Measurements from ENCODE around the gene BICRAL. TPM values are rescaled to one million over a fixed set of nuclear protein-coding genes. Genes with fewer than 3 reads are reported as not detected.

Gene BICRAL
- total and polyA plus RNA-seq, 9 of the 15 experiments (the other 6 are each of a cell fraction or from before 2014, with no cell fraction given), result 1.2 to 11.9 (median 5.6) TPM

GRCh38 chr6:42745640-42746462, 36.0 kb upstream of the BICRAL start, which contains the start of gene TBCC (continued):
- TF ChIP-seq E2F4 (CRISPR knock-in tag; IDR thresholded peaks at IDR 0.05; ENCODE audit: low read depth) (peak; percentile 76), ZKSCAN3 (CRISPR knock-in tag; IDR thresholded peaks at IDR 0.05) (no peak), ZNF717 (CRISPR knock-in tag; IDR thresholded peaks at IDR 0.05) (no peak), KDM4B (IDR thresholded peaks at IDR 0.05; ENCODE audit: borderline replicate concordance in 2 of 2, low read depth in 1 of 2) (peak in 1 of 2 experiments; percentile 86; a peak in 2 of 4 replicates), KLF6 (CRISPR knock-in tag; IDR thresholded peaks at IDR 0.05; ENCODE audit: borderline replicate concordance) (no peak), ASH1L (IDR thresholded peaks at IDR 0.05; ENCODE audit: borderline replicate concordance, low read depth, partially characterized antibody) (peak; percentile 63), TCF15 (CRISPR knock-in tag; IDR thresholded peaks at IDR 0.05) (no peak), KLF1 (tag; IDR thresholded peaks at IDR 0.05) (no peak), CEBPB (tag; IDR thresholded peaks at IDR 0.05) (no peak), ZKSCAN8 (CRISPR knock-in tag; IDR thresholded peaks at IDR 0.05) (no peak), HNRNPH1 (optimal IDR thresholded peaks at IDR 0.05; ENCODE audit: low read depth, low read length) (no peak), ZSCAN32 (CRISPR knock-in tag; IDR thresholded peaks at IDR 0.05) (no peak), ARID1B (IDR thresholded peaks at IDR 0.05) (no peak), C11orf30 (IDR thresholded peaks at IDR 0.05; ENCODE audit: low read depth) (peak; percentile 92), NFE2L1 (tag; IDR thresholded peaks at IDR 0.05; ENCODE audit: borderline replicate concordance, low read depth) (no peak), ADNP (tag; IDR thresholded peaks at IDR 0.05) (no peak), NRF1 (conservative IDR thresholded peaks at IDR 0.05 in 1 of 2, IDR thresholded peaks at IDR 0.05 in 1 of 2) (no peak), EP300 (IDR thresholded peaks at IDR 0.05; ENCODE audit: low read length) (no peak), STAT5B (CRISPR knock-in tag; IDR thresholded peaks at IDR 0.05) (no peak)
- TF ChIP-seq, protein P1, sequence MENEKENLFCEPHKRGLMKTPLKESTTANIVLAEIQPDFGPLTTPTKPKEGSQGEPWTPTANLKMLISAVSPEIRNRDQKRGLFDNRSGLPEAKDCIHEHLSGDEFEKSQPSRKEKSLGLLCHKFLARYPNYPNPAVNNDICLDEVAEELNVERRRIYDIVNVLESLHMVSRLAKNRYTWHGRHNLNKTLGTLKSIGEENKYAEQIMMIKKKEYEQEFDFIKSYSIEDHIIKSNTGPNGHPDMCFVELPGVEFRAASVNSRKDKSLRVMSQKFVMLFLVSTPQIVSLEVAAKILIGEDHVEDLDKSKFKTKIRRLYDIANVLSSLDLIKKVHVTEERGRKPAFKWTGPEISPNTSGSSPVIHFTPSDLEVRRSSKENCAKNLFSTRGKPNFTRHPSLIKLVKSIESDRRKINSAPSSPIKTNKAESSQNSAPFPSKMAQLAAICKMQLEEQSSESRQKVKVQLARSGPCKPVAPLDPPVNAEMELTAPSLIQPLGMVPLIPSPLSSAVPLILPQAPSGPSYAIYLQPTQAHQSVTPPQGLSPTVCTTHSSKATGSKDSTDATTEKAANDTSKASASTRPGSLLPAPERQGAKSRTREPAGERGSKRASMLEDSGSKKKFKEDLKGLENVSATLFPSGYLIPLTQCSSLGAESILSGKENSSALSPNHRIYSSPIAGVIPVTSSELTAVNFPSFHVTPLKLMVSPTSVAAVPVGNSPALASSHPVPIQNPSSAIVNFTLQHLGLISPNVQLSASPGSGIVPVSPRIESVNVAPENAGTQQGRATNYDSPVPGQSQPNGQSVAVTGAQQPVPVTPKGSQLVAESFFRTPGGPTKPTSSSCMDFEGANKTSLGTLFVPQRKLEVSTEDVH (IDR thresholded peaks at IDR 0.05; ENCODE audit: low read depth, partially characterized antibody), result peak; percentile 66
- TF ChIP-seq, protein P2, sequence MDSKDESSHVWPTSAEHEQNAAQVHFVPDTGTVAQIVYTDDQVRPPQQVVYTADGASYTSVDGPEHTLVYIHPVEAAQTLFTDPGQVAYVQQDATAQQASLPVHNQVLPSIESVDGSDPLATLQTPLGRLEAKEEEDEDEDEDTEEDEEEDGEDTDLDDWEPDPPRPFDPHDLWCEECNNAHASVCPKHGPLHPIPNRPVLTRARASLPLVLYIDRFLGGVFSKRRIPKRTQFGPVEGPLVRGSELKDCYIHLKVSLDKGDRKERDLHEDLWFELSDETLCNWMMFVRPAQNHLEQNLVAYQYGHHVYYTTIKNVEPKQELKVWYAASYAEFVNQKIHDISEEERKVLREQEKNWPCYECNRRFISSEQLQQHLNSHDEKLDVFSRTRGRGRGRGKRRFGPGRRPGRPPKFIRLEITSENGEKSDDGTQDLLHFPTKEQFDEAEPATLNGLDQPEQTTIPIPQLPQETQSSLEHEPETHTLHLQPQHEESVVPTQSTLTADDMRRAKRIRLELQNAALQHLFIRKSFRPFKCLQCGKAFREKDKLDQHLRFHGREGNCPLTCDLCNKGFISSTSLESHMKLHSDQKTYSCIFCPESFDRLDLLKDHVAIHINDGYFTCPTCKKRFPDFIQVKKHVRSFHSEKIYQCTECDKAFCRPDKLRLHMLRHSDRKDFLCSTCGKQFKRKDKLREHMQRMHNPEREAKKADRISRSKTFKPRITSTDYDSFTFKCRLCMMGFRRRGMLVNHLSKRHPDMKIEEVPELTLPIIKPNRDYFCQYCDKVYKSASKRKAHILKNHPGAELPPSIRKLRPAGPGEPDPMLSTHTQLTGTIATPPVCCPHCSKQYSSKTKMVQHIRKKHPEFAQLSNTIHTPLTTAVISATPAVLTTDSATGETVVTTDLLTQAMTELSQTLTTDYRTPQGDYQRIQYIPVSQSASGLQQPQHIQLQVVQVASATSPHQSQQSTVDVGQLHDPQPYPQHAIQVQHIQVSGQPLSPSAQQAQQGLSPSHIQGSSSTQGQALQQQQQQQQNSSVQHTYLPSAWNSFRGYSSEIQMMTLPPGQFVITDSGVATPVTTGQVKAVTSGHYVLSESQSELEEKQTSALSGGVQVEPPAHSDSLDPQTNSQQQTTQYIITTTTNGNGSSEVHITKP (IDR thresholded peaks at IDR 0.05; ENCODE audit: partially characterized antibody), result no peak

Data from K562 (cell line).